HepG2 (cell line): Measurements from ENCODE around the gene VAC14. TPM values are rescaled to one million over a fixed set of nuclear protein-coding genes. Genes with fewer than 3 reads are reported as not detected.

Source experiments
- ATAC-seq: fragments of 200-7000 bp; cut with Tn5 transposase; 3 replicates; pipeline ENCODE4 v1.9.1; 2020; ENCODE audit warnings: mild to moderate bottlenecking, moderate library complexity
- BruUV-seq: library from RNA; stranded (reverse); fragments of 400-500 nt; replicated peaks from 2 replicates; lab custom pipeline; 2021; lab: Mats Ljungman, UMichigan
- CTCF ChIA-PET: fragments of 300-600 bp; formaldehyde crosslinking; extraction: SDS; loops from one replicate; lab custom pipeline; 2021; ENCODE audit warnings: low total read pairs, inconsistent platforms, low intra/inter-chr PET ratio; lab: Yijun Ruan, JAX
- POLR2A ChIA-PET: fragments of 350-600 bp; sonication (Branson Sonifier 250); formaldehyde crosslinking; loops from one replicate; lab custom pipeline; 2020; ENCODE audit warnings: antibody characterized with exemption, inconsistent platforms; lab: Yijun Ruan, JAX
- DNase-seq: peaks from one replicate; pipeline ENCODE4 v3.0.0-alpha.2; 2015; ENCODE audit warnings: low spot score
- FAIRE-seq: peaks from 3 replicates; lab custom pipeline; 2011; peaks lifted over from hg19 to GRCh38; lab: Jason Lieb, UNC
- H2AFZ ChIP-seq: one replicate; pipeline ENCODE4 v1.6.1; 2011; ENCODE audit warnings: low read length, inconsistent platforms
- H3K27ac ChIP-seq: fragments of 300-600 bp; 3 replicates; pipeline ENCODE4 v1.8.0; 2011; ENCODE audit warnings: mixed run types, mild to moderate bottlenecking, mixed read lengths, low read length, inconsistent platforms; ENCODE audit not compliant: insufficient read depth; ENCODE audit errors: extremely low read length
- H3K27me3 ChIP-seq, 2 experiments: fragments of 200-600 bp in 1 of 2; 2 replicates in 1 of 2; 3 replicates in 1 of 2; pipeline versions ENCODE4 v1.6.0 to v1.8.0; 2011; ENCODE audit warnings: low read length in 2 of 2, mild to moderate bottlenecking in 2 of 2, moderate library complexity in 2 of 2, inconsistent platforms in 1 of 2; ENCODE audit not compliant: insufficient read depth in 2 of 2, control insufficient read depth in 1 of 2
- H3K36me3 ChIP-seq, 2 experiments: fragments of 200-600 bp in 1 of 2; replicated peaks in 1 of 2; 2 replicates in 1 of 2; 3 replicates in 1 of 2; pipeline versions ENCODE4 v1.5.1 to v1.8.0; 2011; ENCODE audit warnings: low read length in 2 of 2, inconsistent platforms in 1 of 2; ENCODE audit not compliant: insufficient read depth in 2 of 2, control insufficient read depth in 1 of 2
- H3K4me1 ChIP-seq: 2 replicates; pipeline ENCODE4 v1.5.1; 2012; ENCODE audit warnings: low read length, inconsistent platforms; ENCODE audit not compliant: insufficient read depth
- H3K4me2 ChIP-seq: 2 replicates; pipeline ENCODE4 v1.6.0; 2011; ENCODE audit warnings: low read depth, low read length, inconsistent platforms
- H3K4me3 ChIP-seq, 3 experiments: fragments of 200-600 bp in 1 of 3; sonication (generic), shearing (Covaris generic) in 1 of 3; replicated peaks in 1 of 3; 2 replicates each; pipeline ENCODE4 v1.5.1; 2011 to 2016; ENCODE audit warnings: low read length in 3 of 3, inconsistent platforms in 2 of 3, low read depth in 2 of 3, mild to moderate bottlenecking in 2 of 3, control low read depth in 1 of 3, mixed read lengths in 1 of 3; ENCODE audit not compliant: insufficient read depth in 1 of 3
- H3K79me2 ChIP-seq: one replicate; pipeline ENCODE4 v1.6.1; 2011; ENCODE audit warnings: low read length, inconsistent platforms; ENCODE audit not compliant: insufficient read depth
- H3K9ac ChIP-seq: 2 replicates; pipeline ENCODE4 v1.6.0; 2011; ENCODE audit warnings: mild to moderate bottlenecking, low read depth, low read length, inconsistent platforms; ENCODE audit not compliant: insufficient read depth
- H3K9me3 ChIP-seq: 2 replicates; pipeline ENCODE4 v1.5.1; 2012; ENCODE audit warnings: mild to moderate bottlenecking, low read length
- H4K20me1 ChIP-seq: 2 replicates; pipeline ENCODE4 v1.6.0; 2011; ENCODE audit warnings: inconsistent platforms, mild to moderate bottlenecking, low read length, moderate library complexity; ENCODE audit not compliant: insufficient read depth
- ADNP ChIP-seq: sonication (generic); formaldehyde crosslinking; IDR thresholded peaks from 2 replicates; pipeline ENCODE4 v1.4.0; 2020; ENCODE audit warnings: missing genetic modification reagents
- AGO1 ChIP-seq: fragments of 200-400 bp; formaldehyde crosslinking; IDR thresholded peaks from 2 replicates; pipeline ENCODE4 v1.6.1; 2017; ENCODE audit warnings: mild to moderate bottlenecking, low read depth, low read length, moderate library complexity; ENCODE audit not compliant: poor library complexity, severe bottlenecking
- GATAD1 ChIP-seq: IDR thresholded peaks from 2 replicates; pipeline ENCODE4 v1.6.1; 2016; ENCODE audit warnings: missing genetic modification reagents, missing compliant biosample characterization
- GTF2F1 ChIP-seq: fragments of 150-350 bp; IDR thresholded peaks from 2 replicates; pipeline ENCODE4 v1.6.1; 2014; ENCODE audit warnings: low read length
- HOXD1 ChIP-seq: sonication (generic); formaldehyde crosslinking; IDR thresholded peaks from 2 replicates; pipeline ENCODE4 v1.5.0; 2020; ENCODE audit warnings: missing genetic modification reagents
- IKZF5 ChIP-seq: IDR thresholded peaks from 2 replicates; pipeline ENCODE4 v1.6.1; 2018; ENCODE audit warnings: missing genetic modification reagents, mild to moderate bottlenecking, missing compliant biosample characterization
- KDM2A ChIP-seq: sonication (generic); formaldehyde crosslinking; IDR thresholded peaks from 2 replicates; pipeline ENCODE4 v1.4.0; 2020; ENCODE audit warnings: low read depth, missing genetic modification reagents, borderline replicate concordance
- PLSCR1 ChIP-seq: sonication (generic); formaldehyde crosslinking; IDR thresholded peaks from 2 replicates; pipeline ENCODE4 v1.5.0; 2020; ENCODE audit warnings: missing genetic modification reagents, mild to moderate bottlenecking, borderline replicate concordance
- PRDM10 ChIP-seq: sonication (generic); formaldehyde crosslinking; IDR thresholded peaks from 2 replicates; pipeline ENCODE4 v1.4.0; 2020; ENCODE audit warnings: low read depth, missing genetic modification reagents
- ZNF224 ChIP-seq: sonication (generic); formaldehyde crosslinking; IDR thresholded peaks from 2 replicates; pipeline ENCODE4 v1.5.0; 2020; ENCODE audit warnings: mild to moderate bottlenecking, missing genetic modification reagents
- ZNF564 ChIP-seq: sonication (generic); formaldehyde crosslinking; IDR thresholded peaks from 2 replicates; pipeline ENCODE4 v1.8.1; 2023; ENCODE audit warnings: mild to moderate bottlenecking, missing genetic modification reagents
- ZNF740 ChIP-seq: sonication (generic); formaldehyde crosslinking; IDR thresholded peaks from 2 replicates; pipeline ENCODE4 v1.4.0; 2020; ENCODE audit warnings: missing genetic modification reagents
- ZNF770 ChIP-seq: sonication (generic); formaldehyde crosslinking; IDR thresholded peaks from 2 replicates; pipeline ENCODE4 v1.5.0; 2020; ENCODE audit warnings: mild to moderate bottlenecking, missing genetic modification reagents
- WGBS: methylation state at CpG from one replicate; pipeline ENCODE4 v1.1.6; 2017; ENCODE audit warnings: low lambda C conversion rate; 5-methylcytosine and 5-hydroxymethylcytosine counted together
- in situ Hi-C: cut with HindIII; loops from 2 replicates; pipeline ENCODE4 v1.10.0; 2017; ENCODE audit warnings: low pct_unique_long_range_greater_than_20kb; ENCODE audit not compliant: extremely low pct_ligation_motif_present
- intact Hi-C: fragments of 100-400 bp; cut with micrococcal nuclease; formaldehyde crosslinking; loops from one replicate; pipeline ENCODE4 v1.10.0; 2022; ENCODE audit not compliant: unreplicated experiment
- polyA plus RNA-seq, 8 experiments: library from polyadenylated mRNA; depleted of rRNA in 3 of 8; stranded (reverse) in 7 of 8; unstranded in 1 of 8; fragments of >200 nt; fragmentation: Illumina TruSeq in 4 of 8; extraction: Trizol in 4 of 8; gene quantifications; 2 replicates each; pipeline versions ENCODE4 v1.2.1 to v1.2.3, GENCODE V29; 2011 to 2016; ENCODE audit warnings: low read depth in 4 of 8, missing spikeins in 1 of 8, mixed read lengths in 1 of 8; ENCODE audit not compliant: insufficient read depth in 1 of 8
- total RNA-seq, 5 experiments: library from RNA; depleted of rRNA; stranded (reverse); fragments of >200 nt; fragmentation: Illumina TruSeq; extraction: Trizol; gene quantifications; 2 replicates each; pipeline ENCODE4 v1.2.3, GENCODE V29; 2016; ENCODE audit warnings: low read depth in 1 of 5

Gene VAC14
- total and polyA plus RNA-seq, 2 of the 13 experiments (the other 11 are each of a cell fraction or from before 2014, with no cell fraction given): 23.5 to 24.6 TPM

- 0 out of 2 replicates have a peak, but pooled peaks have one; percentile 0 for TF ChIP-seq PRDM10
Observed at GRCh38 chr16:70724146-70725023, 76.6 kb downstream of the VAC14 start (continued).

- 92% methylated on average over 6 of the region's 6 CpGs for WGBS
- no peak for ATAC-seq
- no peak for TF ChIP-seq ZNF564 (CRISPR knock-in tag)
- TF ChIP-seq ZNF770 (CRISPR knock-in tag): no peak
- no peak for TF ChIP-seq ADNP
- no peak for TF ChIP-seq ZNF740 (CRISPR knock-in tag)
- no peak for TF ChIP-seq GATAD1 (CRISPR knock-in tag)
- TF ChIP-seq HOXD1 (CRISPR knock-in tag): peak; percentile 60; the same call in 1 of the 2 replicates
- no peak for TF ChIP-seq IKZF5 (CRISPR knock-in tag)
- no peak for TF ChIP-seq AGO1
- TF ChIP-seq KDM2A (CRISPR knock-in tag): no peak
- no peak for TF ChIP-seq ZNF224 (CRISPR knock-in tag)
- no peak for TF ChIP-seq GTF2F1
- no peak for TF ChIP-seq PLSCR1 (CRISPR knock-in tag)
Observed at GRCh38 chr16:70723740-70724145, 77.2 kb downstream of the VAC14 start.

More at GRCh38 chr16:70723740-70724145, 77.2 kb downstream of the VAC14 start:
- Histone ChIP-seq H3K27ac (peak overlapping the region; percentile 99), H3K4me3 (peak overlapping the region in 1 of 3 experiments; percentile 73; a peak in 2 of 6 replicates), H3K4me1 (peaks cover 45% of the 10 kb centered on the region), H3K4me2 (peak overlapping the region; percentile 90), H3K36me3 (peaks cover 11 to 17% of the 10 kb centered on the region in 2 experiments; a peak in 4 of 5 replicates), H2AFZ (no peak overlapping the region), H3K9me3 (no peaks in the 10 kb centered on the region), H3K9ac (peak overlapping the region; percentile 98), H4K20me1 (no peaks in the 10 kb centered on the region), H3K27me3 (no peaks in the 10 kb centered on the region), H3K79me2 (peaks cover 11% of the 10 kb centered on the region)
- no peak for FAIRE-seq
- no TSS peak for BruUV-seq
- DNase-seq: no peak
- POLR2A ChIA-PET: interaction anchor here (1.0 to 10.2 kb wide), 7 partner anchors 8 to 69 kb away, joined by 4 to 536 read pairs (median 52); partner anchors contain the start of gene MTSS2
- in situ Hi-C loops: no loop called here
- intact Hi-C loops: loop anchor here (2.0 kb wide), 1 partner anchor 23 kb away; no protein-coding TSS in a partner anchor
- CTCF ChIA-PET: no interaction called here
